Heart left ventricle (tissue), 16 donors: Measurements from ENCODE around the gene GPR50. TPM values are rescaled to one million over a fixed set of nuclear protein-coding genes. Genes with fewer than 3 reads are reported as not detected.

Source experiments
- ATAC-seq, 4 donors: fragments of 200-7000 bp; cut with Tn5 transposase; one replicate each; pipeline ENCODE4 v1.9.1; 2020 to 2022; ENCODE audit warnings: moderate library complexity in 4 of 4, mild to moderate bottlenecking in 3 of 4, moderate number of reproducible peaks in 1 of 4
- DNase-seq, 5 donors: peaks; one replicate each; pipeline ENCODE4 v3.0.0-alpha.2; 2020
- H3K27ac ChIP-seq, 12 donors: fragments of 200-600 bp; sonication (generic) in 4 of 12; one replicate each; pipeline versions ENCODE4 v1.5.0 to v1.8.0; 2016 to 2022; ENCODE audit warnings: mild to moderate bottlenecking in 2 of 12
- H3K27me3 ChIP-seq, 9 donors: fragments of 200-600 bp; sonication (generic) in 2 of 9; one replicate each; pipeline versions ENCODE4 v1.5.1 to v1.8.0; 2016 to 2022; ENCODE audit warnings: mild to moderate bottlenecking in 3 of 9
- H3K36me3 ChIP-seq, 9 donors: fragments of 200-600 bp; sonication (generic) in 2 of 9; one replicate each; pipeline versions ENCODE4 v1.5.0 to v1.8.0; 2018 to 2022; ENCODE audit warnings: mild to moderate bottlenecking in 2 of 9
- H3K4me1 ChIP-seq, 12 donors: fragments of 200-600 bp; sonication (generic) in 4 of 12; one replicate each; pipeline versions ENCODE4 v1.5.0 to v1.8.0; 2016 to 2022; ENCODE audit warnings: mild to moderate bottlenecking in 3 of 12
- H3K4me3 ChIP-seq, 12 donors: fragments of 200-600 bp; sonication (generic) in 4 of 12; one replicate each; pipeline versions ENCODE4 v1.5.0 to v1.8.0; 2017 to 2022; ENCODE audit warnings: mild to moderate bottlenecking in 9 of 12, moderate library complexity in 4 of 12
- H3K9me3 ChIP-seq, 12 donors: fragments of 200-600 bp; sonication (generic) in 4 of 12; one replicate each; pipeline versions ENCODE4 v1.5.0 to v1.8.0; 2016 to 2022; ENCODE audit warnings: mild to moderate bottlenecking in 1 of 12
- CTCF ChIP-seq, 12 donors: fragments of 200-600 bp; sonication (generic) in 4 of 12; IDR thresholded peaks; one replicate each; pipeline versions ENCODE4 v1.5.0 to v1.8.0; 2018 to 2022; ENCODE audit warnings: antibody characterized with exemption in 12 of 12, mild to moderate bottlenecking in 5 of 12
- POLR2A ChIP-seq, 2 donors: fragments of 450-650 bp; IDR thresholded peaks; one replicate each; pipeline ENCODE4 v1.6.1; 2017; ENCODE audit warnings: antibody characterized with exemption in 2 of 2, mild to moderate bottlenecking in 2 of 2, moderate library complexity in 2 of 2
- WGBS, 4 donors: extraction: QIAGEN DNeasy Blood & Tissue Kit in 2 of 4; methylation state at CpG; one replicate each; pipeline versions ENCODE4 v1.1.5 to v1.1.7; 2013 to 2018; 5-methylcytosine and 5-hydroxymethylcytosine counted together
- intact Hi-C, 10 donors: fragments of 100-400 bp; cut with DNase I; formaldehyde crosslinking; loops; one replicate each; pipeline versions ENCODE4 v1.11.1 to v1.14.2; 2022
- polyA plus RNA-seq, 2 donors: library from polyadenylated mRNA; stranded (reverse); fragments of 200-250 nt; gene quantifications; one replicate each; pipeline ENCODE4 v1.2.3, GENCODE V29; 2013
- total RNA-seq, 9 donors: library from RNA; depleted of rRNA in 2 of 9; stranded (reverse); fragments of >200 nt in 2 of 9; fragmentation: NEBNext Ultra II Directional in 3 of 9; extraction: Animal tissue kit (Norgen Biotek cat#: 25700) in 3 of 9; gene quantifications; one replicate each; pipeline versions ENCODE4 v1.1.0 to v1.2.4, GENCODE V29; 2016 to 2023
- donor health status: ischemic (EF 13 %, LVEDD 7.1; RV severe dilation, severe dysfunction).
- donor health status: healthy with polysubstance abuse.
- donor health status: DM: no; HTN: yes; CAD: no.
- donor health status: DM: no; HTN: no; CAD: no.
- donor health status: ischemic (EF 25% LVEDD 6.9; RV normal size, moderate dysfunction).
- donor health status: ischemic (EF 25% LVEDD 5.7; RV mildly dilated, moderate dysfunction).
- donor health status: healthy.
- donor health status: DM: yes; HTN: yes; CAD: no.
- donor health status: ischemic (EF 35%, LVEDD 5.7; RV mildly dilated, moderate dysfunction).
- donor health status: nonischemic (EF 11% LVEDD 7.7; RV severe dilation, severe dysfunction).
- donor health status: DM: yes; HTN: yes; CAD: no.
- donor health status: PGD.
- donor health status: ischemic (EF 29% LVEDD 5.4; RV normal size, mild dysfunction).
- donor health status: nonischemic (EF 23%, LVEDD 6.1; RV moderate dilation, normal function).

Gene GPR50
- total and polyA plus RNA-seq, 11 donors, result not detected

- ATAC-seq, result no peak
- no peak for DNase-seq
- Histone ChIP-seq H3K27ac (no peak overlapping the region), H3K9me3 (peaks cover 0 to 4% (median 0%) of the 10 kb centered on the region in 12 donors), H3K27me3 (peaks cover 0 to 43% (median 8%) of the 10 kb centered on the region in 9 donors), H3K4me3 (no peak overlapping the region), H3K36me3 (no peaks in the 10 kb centered on the region), H3K4me1 (no peaks in the 10 kb centered on the region)
- 42 to 58% (median 52%) methylated on average over 6 of the region's 6 CpGs for WGBS, 4 donors
- intact Hi-C loops, result no loop called here
- no peak for TF ChIP-seq POLR2A (IDR thresholded peaks at IDR 0.05)
- TF ChIP-seq CTCF (IDR thresholded peaks at IDR 0.05), result no peak
These were observed 6.9 kb downstream of the GPR50 start for GRCh38 chrX:151183233-151183753.

- WGBS, 4 donors, result 4 to 37% (median 21%) methylated on average over 14 of the region's 14 CpGs
- H3K27me3 ChIP-seq, result peaks cover 0 to 38% (median 8%) of the 10 kb centered on the region in 9 donors
- no peaks in the 10 kb centered on the region for H3K36me3 ChIP-seq
- no peaks in the 10 kb centered on the region for H3K4me1 ChIP-seq
- intact Hi-C loops, result no loop called here
- no peak overlapping the region for H3K4me3 ChIP-seq
- DNase-seq, result no peak
- H3K9me3 ChIP-seq, result peaks cover 0 to 4% (median 0%) of the 10 kb centered on the region in 12 donors
- TF ChIP-seq CTCF (IDR thresholded peaks at IDR 0.05) (no peak), POLR2A (IDR thresholded peaks at IDR 0.05) (no peak)
- no peak overlapping the region for H3K27ac ChIP-seq
- ATAC-seq, result no peak
These were observed 7.7 kb downstream of the GPR50 start for GRCh38 chrX:151183912-151184565.

GRCh38 chrX:151184705-151185104 is 8.3 kb downstream of the GPR50 start:
- DNase-seq, result no peak
- Histone ChIP-seq H3K36me3 (no peaks in the 10 kb centered on the region), H3K9me3 (peaks cover 0 to 4% (median 0%) of the 10 kb centered on the region in 12 donors), H3K27me3 (peaks cover 0 to 37% (median 5%) of the 10 kb centered on the region in 9 donors), H3K27ac (no peak overlapping the region), H3K4me1 (no peaks in the 10 kb centered on the region), H3K4me3 (no peak overlapping the region)
- ATAC-seq, result no peak
- intact Hi-C loops, result no loop called here
- TF ChIP-seq POLR2A (IDR thresholded peaks at IDR 0.05) (no peak), CTCF (IDR thresholded peaks at IDR 0.05) (no peak)
- WGBS, 4 donors, result 62 to 76% (median 72%) methylated on average over 2 of the region's 2 CpGs

- Histone ChIP-seq H3K36me3 (no peaks in the 10 kb centered on the region), H3K4me1 (no peaks in the 10 kb centered on the region), H3K27me3 (no peaks in the 10 kb centered on the region), H3K4me3 (no peak overlapping the region), H3K27ac (no peak overlapping the region), H3K9me3 (peaks cover 0 to 3% (median 0%) of the 10 kb centered on the region in 12 donors)
- intact Hi-C loops, result no loop called here
- 32 to 69% (median 43%) methylated on average over 2 of the region's 2 CpGs for WGBS, 4 donors
- DNase-seq (no peak), ATAC-seq (no peak)
- TF ChIP-seq CTCF (IDR thresholded peaks at IDR 0.05), result no peak
- TF ChIP-seq POLR2A (IDR thresholded peaks at IDR 0.05), result no peak
These were observed 30.5 kb downstream of the GPR50 start for GRCh38 chrX:151206871-151207270.
